ENCODE results near the gene MCFD2. TPM values are rescaled to one million over a fixed set of nuclear protein-coding genes. Genes with fewer than 3 reads are reported as not detected.

The MCFD2 gene
- total RNA-seq: 81.7 and 83.8 TPM in 2 replicates

GRCh38 chr2:46915281-46915810, at the start of gene MCFD2:
TSS of gene MCFD2 (minus strand) at chr2:46915806. CDS start at chr2:46909171, 6,635 bp downstream.

Other genes with a start within 250 kb of the MCFD2 start
- 8.7 and 13.9 TPM in 2 replicates for gene SOCS5, start 216.5 kb downstream of the MCFD2 start, total RNA-seq
- 21.3 and 25.3 TPM in 2 replicates for gene TTC7A, start 25.4 kb upstream of the MCFD2 start, total RNA-seq
- 0.24 TPM in 1 of 2 replicates, not detected in the other for gene STPG4, start 239.5 kb upstream of the MCFD2 start, total RNA-seq

Data from tracheal epithelial cell (primary cell).